Renal pelvis (tissue), 12 donors: ENCODE results near the gene TMEM176B. TPM values are rescaled to one million over a fixed set of nuclear protein-coding genes. Genes with fewer than 3 reads are reported as not detected.

ENCODE experiments used
- DNase-seq: peaks from one replicate; pipeline ENCODE4 v3.0.0-alpha.2; 2013
- long read RNA-seq, 16 experiments: transcript quantifications; one replicate each; lab custom pipeline, GENCODE V29; 2026
- polyA plus RNA-seq, 3 donors: library from polyadenylated mRNA; unstranded; fragments of 120-200 nt; gene quantifications; one replicate each; pipeline ENCODE4 v1.2.1, GENCODE V29; 2013; ENCODE audit not compliant: insufficient read length in 3 of 3

Gene TMEM176B
- polyA plus RNA-seq = 100 to 1,000 TPM in 1 of 3 donors, 10 to 100 TPM in 2; 90.2 to 112 (median 92.4) TPM
- long read RNA-seq, donor 1, transcript TMEM176B-202 (6 exons, 1,206 nt) = minor isoform, 9 of 256 reads
- long read RNA-seq, donor 1, transcript TMEM176B-201 (7 exons, 1,129 nt) = major isoform, 28 of 256 reads
- long read RNA-seq, donor 1, partial matches to known transcripts = 218 of 256 reads
- long read RNA-seq, donor 1, other reads (novel, unspliced or antisense) = 0 of 256 reads
- long read RNA-seq, donor 2, transcript TMEM176B-202 (6 exons, 1,206 nt) = minor isoform, 13 of 405 reads
- long read RNA-seq, donor 2, transcript TMEM176B-204 (7 exons, 1,430 nt) = minor isoform, 6 of 405 reads
- long read RNA-seq, donor 2, transcript TMEM176B-201 (7 exons, 1,129 nt) = major isoform, 54 of 405 reads
- long read RNA-seq, donor 2, partial matches to known transcripts = 327 of 405 reads
- long read RNA-seq, donor 2, other reads (novel, unspliced or antisense) = 5 of 405 reads
- long read RNA-seq, donor 3, transcript TMEM176B-202 (6 exons, 1,206 nt) = minor isoform, 6 of 222 reads
- long read RNA-seq, donor 3, transcript TMEM176B-201 (7 exons, 1,129 nt) = major isoform, 27 of 222 reads
- long read RNA-seq, donor 3, partial matches to known transcripts = 160 of 222 reads
- long read RNA-seq, donor 3, other reads (novel, unspliced or antisense) = 29 of 222 reads
- long read RNA-seq, donor 4, transcript TMEM176B-201 (7 exons, 1,129 nt) = major isoform, 63 of 573 reads
- long read RNA-seq, donor 4, transcript TMEM176B-202 (6 exons, 1,206 nt) = minor isoform, 14 of 573 reads
- long read RNA-seq, donor 4, partial matches to known transcripts = 487 of 573 reads
- long read RNA-seq, donor 4, other reads (novel, unspliced or antisense) = 6 of 573 reads
- long read RNA-seq, donor 5, transcript TMEM176B-201 (7 exons, 1,129 nt) = major isoform, 13 of 194 reads
- long read RNA-seq, donor 5, partial matches to known transcripts = 179 of 194 reads
- long read RNA-seq, donor 5, other reads (novel, unspliced or antisense) = 0 of 194 reads
- long read RNA-seq, donor 6, transcript TMEM176B-201 (7 exons, 1,129 nt) = major isoform, 44 of 365 reads
- long read RNA-seq, donor 6, transcript TMEM176B-202 (6 exons, 1,206 nt) = minor isoform, 11 of 365 reads
- long read RNA-seq, donor 6, partial matches to known transcripts = 293 of 365 reads
- long read RNA-seq, donor 6, other reads (novel, unspliced or antisense) = 12 of 365 reads
- long read RNA-seq, donor 7, transcript TMEM176B-201 (7 exons, 1,129 nt) = major isoform, 48 of 425 reads
- long read RNA-seq, donor 7, transcript TMEM176B-204 (7 exons, 1,430 nt) = minor isoform, 6 of 425 reads
- long read RNA-seq, donor 7, partial matches to known transcripts = 369 of 425 reads
- long read RNA-seq, donor 7, other reads (novel, unspliced or antisense) = 0 of 425 reads
- long read RNA-seq, donor 8, transcript TMEM176B-201 (7 exons, 1,129 nt) = major isoform, 7 of 9 reads
- long read RNA-seq, donor 8, partial matches to known transcripts = 0 of 9 reads
- long read RNA-seq, donor 8, other reads (novel, unspliced or antisense) = 0 of 9 reads
- long read RNA-seq, donor 9, transcript TMEM176B-202 (6 exons, 1,206 nt) = minor isoform, 13 of 460 reads
- long read RNA-seq, donor 9, transcript TMEM176B-201 (7 exons, 1,129 nt) = major isoform, 54 of 460 reads
- long read RNA-seq, donor 9, partial matches to known transcripts = 389 of 460 reads
- long read RNA-seq, donor 9, other reads (novel, unspliced or antisense) = 0 of 460 reads
- long read RNA-seq, donor 10, transcript TMEM176B-202 (6 exons, 1,206 nt) = minor isoform, 6 of 361 reads
- long read RNA-seq, donor 10, transcript TMEM176B-201 (7 exons, 1,129 nt) = major isoform, 33 of 361 reads
- long read RNA-seq, donor 10, partial matches to known transcripts = 318 of 361 reads
- long read RNA-seq, donor 10, other reads (novel, unspliced or antisense) = 0 of 361 reads
- long read RNA-seq, donor 11, transcript TMEM176B-201 (7 exons, 1,129 nt) = major isoform, 22 of 232 reads
- long read RNA-seq, donor 11, transcript TMEM176B-202 (6 exons, 1,206 nt) = minor isoform, 8 of 232 reads
- long read RNA-seq, donor 11, partial matches to known transcripts = 196 of 232 reads
- long read RNA-seq, donor 11, other reads (novel, unspliced or antisense) = 5 of 232 reads
- long read RNA-seq, donor 12, transcript TMEM176B-201 (7 exons, 1,129 nt) = major isoform, 63 of 500 reads
- long read RNA-seq, donor 12, transcript TMEM176B-202 (6 exons, 1,206 nt) = minor isoform, 13 of 500 reads
- long read RNA-seq, donor 12, partial matches to known transcripts = 396 of 500 reads
- long read RNA-seq, donor 12, other reads (novel, unspliced or antisense) = 26 of 500 reads
- long read RNA-seq, donor 13, transcript TMEM176B-201 (7 exons, 1,129 nt) = major isoform, 18 of 214 reads
- long read RNA-seq, donor 13, transcript TMEM176B-202 (6 exons, 1,206 nt) = minor isoform, 6 of 214 reads
- long read RNA-seq, donor 13, partial matches to known transcripts = 166 of 214 reads
- long read RNA-seq, donor 13, other reads (novel, unspliced or antisense) = 23 of 214 reads
- long read RNA-seq, donor 14, transcript TMEM176B-202 (6 exons, 1,206 nt) = minor isoform, 10 of 456 reads
- long read RNA-seq, donor 14, transcript TMEM176B-201 (7 exons, 1,129 nt) = major isoform, 49 of 456 reads
- long read RNA-seq, donor 14, partial matches to known transcripts = 391 of 456 reads
- long read RNA-seq, donor 14, other reads (novel, unspliced or antisense) = 5 of 456 reads
- long read RNA-seq, donor 15, transcript TMEM176B-202 (6 exons, 1,206 nt) = minor isoform, 17 of 805 reads
- long read RNA-seq, donor 15, transcript TMEM176B-201 (7 exons, 1,129 nt) = major isoform, 82 of 805 reads
- long read RNA-seq, donor 15, partial matches to known transcripts = 700 of 805 reads
- long read RNA-seq, donor 15, other reads (novel, unspliced or antisense) = 0 of 805 reads
- long read RNA-seq, donor 16, transcript TMEM176B-201 (7 exons, 1,129 nt) = major isoform, 42 of 442 reads
- long read RNA-seq, donor 16, transcript TMEM176B-202 (6 exons, 1,206 nt) = minor isoform, 6 of 442 reads
- long read RNA-seq, donor 16, partial matches to known transcripts = 383 of 442 reads
- long read RNA-seq, donor 16, other reads (novel, unspliced or antisense) = 11 of 442 reads

DNA sequence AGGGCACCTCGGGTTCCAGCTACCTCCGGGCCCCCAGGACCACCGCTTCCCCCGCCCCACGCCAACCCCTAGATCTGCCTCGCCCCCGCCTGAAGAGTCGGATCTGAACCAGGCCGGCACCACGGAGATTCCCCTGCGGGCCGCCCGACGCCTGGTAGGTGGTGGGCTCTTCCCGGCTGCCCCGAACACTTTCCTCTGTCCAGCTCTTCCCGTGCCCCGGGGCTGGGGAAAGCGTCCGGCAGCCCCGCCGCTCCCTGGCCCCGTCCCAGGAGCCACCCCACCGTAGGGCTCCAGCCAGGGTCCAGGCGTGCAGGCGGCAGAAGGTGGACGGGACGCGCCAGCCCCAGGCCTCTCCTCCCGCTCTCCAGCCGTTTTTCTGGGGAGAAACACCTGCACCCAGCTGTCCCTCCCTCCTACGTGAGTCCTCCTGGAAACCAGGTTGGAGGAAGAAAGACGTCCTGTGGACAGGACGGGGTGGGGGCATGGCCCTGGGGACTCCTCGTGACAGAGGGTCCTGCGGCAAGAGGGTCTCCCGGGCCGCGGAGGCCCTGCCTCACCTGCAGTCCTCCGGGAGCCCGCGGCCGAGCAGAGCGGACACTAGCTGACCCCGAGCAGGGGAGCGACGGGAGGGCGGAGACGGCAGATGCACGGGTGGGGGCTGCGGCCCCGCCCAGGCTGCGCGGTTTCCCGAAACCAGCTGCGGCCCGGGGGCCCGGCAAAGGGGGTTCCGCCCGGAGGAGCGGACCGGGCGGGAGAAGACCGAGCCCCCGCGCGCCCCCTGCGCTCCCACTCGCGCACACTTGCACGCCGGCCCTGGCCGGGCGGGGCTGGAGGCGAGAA is at the start of gene TMEM176B:
Gene TMEM176B, minus strand, starts transcription at position 624 of the 840 bp plus-strand sequence. CDS start 3,795 bp downstream, outside the sequence.
- no peak for DNase-seq

DNA sequence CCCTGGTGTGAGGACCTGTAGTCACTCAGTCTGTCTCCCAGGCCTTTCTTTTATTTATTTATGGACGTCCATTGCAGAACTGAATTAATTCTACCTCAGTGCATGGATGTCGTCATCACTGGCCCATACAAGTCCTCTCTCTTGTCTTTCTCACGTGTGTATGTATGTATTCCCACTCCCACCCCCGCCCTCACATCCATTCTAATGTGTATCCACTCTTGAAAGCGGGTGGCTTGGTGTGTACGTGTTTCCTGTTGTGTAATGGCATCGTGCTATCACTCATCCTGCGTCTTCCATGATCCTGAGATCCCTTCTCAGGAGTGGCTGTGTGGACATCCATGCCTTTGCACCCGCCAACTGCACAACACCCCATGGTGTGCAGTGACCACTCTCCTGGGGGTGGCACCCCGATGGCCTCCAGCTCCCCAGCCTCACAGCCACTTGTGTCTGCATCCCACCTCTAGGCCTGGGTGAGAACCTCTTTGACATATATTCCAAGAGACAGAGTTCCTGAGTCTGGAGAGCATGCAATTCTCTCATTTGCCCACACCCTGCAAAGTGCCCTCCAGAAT is 49.1 kb upstream of the TMEM176B start:
- DNase-seq = no peak

DNA sequence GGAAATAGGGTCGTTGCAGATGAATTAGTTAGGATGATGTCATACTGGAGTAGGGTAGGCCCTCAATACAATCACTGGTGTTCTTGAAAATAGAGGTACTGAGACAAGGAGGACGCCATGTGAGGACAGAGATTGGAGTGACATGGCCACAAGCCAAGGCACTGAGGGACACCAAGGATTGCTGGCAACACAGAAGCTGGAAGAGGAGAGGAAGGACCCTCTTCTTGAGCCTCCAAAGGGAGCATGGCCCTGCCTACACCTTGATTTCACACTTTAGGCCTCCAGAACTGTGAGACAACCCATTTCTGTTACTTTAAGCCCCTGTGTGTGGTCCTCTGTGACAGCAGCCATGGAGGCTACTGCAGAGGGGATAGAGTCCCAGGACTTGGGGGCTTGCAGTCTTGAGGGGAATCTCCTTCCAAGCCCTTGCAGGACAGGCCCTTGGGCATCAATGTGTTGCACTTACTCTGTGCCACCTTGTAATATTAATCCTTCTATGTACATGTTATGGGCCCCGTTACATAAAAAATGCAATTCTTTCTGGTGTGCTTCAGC is 48.5 kb upstream of the TMEM176B start:
- DNase-seq = no peak

DNA sequence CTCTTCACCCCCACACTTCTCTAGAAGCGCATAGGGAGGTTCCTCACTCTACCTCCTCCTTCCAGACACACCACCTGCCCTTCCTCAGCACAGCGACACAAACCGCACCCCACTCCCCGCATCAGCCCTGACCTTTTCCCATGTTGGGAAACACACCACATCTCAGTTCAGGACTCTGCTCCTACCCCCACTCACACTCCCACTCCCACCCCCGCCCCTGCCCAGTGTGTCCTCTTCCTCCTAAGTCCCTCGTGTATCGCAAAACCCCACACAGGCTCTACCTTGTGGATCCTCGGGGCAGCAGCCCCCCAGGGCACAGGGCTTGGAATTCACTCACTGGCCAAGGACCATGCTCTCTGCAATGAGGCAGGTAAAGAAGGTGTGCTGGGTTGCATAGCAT is 47.9 kb upstream of the TMEM176B start:
- DNase-seq = no peak

DNA sequence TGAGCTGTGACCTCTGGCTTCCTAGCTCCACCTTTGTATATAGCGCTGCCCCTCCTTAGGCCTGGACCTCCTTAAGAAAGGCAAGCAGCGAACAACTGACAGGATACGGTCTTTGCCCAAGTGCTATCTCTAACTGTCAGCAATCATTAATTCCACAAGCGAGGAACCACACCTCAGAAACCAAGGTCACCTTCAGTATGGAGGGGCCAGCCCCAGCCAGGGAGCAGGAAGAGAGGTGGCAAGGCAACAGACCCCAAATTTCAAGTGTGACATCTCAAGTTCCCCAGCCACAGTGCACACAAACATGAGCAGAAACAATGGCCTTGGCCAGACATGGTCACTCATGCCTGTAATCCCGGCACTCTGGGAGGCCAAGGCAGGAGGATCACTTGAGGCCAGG is 47.4 kb upstream of the TMEM176B start:
- DNase-seq = no peak

DNA sequence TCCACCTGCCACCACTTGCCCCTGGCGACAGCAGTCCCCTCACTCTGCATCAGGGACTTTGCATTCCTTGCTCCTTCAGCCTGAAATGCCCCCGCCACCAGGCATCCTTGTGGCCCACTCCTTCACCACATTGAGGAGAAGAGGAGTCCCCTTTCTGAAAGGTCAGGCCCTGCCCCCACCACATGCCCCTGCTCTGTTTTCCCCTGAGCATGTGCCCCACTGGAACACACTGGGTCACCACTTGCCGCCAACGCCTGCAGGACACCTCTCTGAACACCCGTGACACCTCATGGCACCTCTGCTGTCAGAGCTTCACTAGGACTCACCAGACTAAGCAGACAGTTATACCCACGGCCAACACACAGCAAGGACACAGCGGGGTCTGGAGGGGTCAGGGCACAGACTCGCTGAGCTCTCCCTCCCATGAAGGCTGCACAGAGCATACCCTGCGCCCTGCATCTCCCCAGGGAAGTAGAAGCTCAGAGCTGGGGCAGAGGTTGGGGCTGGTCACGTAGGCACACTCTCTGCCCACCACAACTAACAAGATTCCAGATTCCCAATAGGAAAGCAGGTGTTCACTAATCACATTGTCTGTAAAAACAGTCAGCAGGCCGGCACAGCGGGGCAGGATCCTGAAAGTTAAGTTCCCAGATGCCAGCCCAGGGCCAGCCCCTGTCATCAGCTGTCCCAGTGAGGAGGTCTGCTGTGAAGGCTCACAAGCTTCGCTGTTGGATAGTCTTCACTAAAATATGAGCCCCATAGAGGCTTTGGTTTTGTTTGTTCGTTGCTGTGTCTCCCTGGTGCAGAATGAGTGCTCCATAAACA is 46.3 kb upstream of the TMEM176B start:
- DNase-seq = no peak

DNA sequence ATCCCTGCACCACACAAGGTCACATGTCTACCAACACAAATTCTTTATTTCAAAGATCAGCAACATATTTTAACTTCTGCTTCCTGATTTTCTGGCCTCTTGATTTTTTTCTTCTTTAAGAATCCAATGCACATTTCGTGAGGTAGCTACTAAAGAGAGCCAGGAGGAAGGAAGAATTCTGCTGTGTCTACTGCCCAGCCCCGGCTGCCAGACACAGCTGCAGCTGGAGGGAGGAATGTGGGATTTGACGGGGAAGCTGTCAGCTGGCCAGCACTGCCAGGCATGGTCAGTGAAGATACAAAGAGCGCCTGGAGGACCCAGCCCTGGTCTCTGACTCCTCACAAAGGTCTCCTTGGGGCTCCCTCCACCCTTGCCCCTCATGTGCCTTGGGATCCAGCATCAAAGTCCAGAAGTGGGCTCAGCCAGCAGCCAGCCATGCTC is 45.3 kb upstream of the TMEM176B start:
- DNase-seq = no peak

DNA sequence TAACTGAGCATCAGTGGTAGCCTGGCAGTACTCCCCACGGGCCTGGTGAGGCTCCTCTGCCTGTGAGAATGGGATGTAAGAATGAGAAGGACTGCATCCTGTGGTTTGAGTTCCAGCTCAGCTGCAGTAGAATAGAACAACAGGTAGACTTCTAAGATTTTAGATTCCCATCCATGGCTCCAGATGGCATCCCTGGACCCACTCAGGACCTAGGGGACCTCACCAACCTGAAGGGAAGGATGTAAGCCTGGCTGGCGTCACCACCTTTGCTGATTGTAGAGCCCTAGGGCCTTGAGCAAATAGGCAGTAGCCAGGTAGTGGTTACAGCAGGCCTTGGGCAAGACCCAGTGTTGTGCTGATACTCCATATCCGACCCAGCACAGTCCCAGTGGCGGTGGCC is 42.6 kb upstream of the TMEM176B start:
- DNase-seq = no peak

DNA sequence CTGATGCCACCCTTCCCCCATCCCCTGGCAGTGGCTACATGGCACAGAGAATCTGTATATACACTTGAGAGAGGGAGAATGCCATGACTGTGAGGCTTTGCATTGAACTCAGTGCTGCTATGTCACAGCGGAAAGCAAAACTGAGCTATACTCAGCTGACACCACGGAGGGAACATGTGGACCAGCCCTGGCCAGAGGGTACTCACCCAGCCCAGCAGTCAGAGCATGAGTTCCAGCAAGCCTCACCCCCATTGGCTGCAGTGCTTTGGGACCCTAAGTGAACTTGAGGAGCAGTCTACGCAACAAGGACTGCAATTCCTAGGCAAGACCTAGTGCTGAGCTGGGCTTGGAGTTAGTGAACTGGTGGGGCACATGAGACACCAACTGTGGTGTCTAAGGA is 41.9 kb upstream of the TMEM176B start:
- no peak for DNase-seq

DNA sequence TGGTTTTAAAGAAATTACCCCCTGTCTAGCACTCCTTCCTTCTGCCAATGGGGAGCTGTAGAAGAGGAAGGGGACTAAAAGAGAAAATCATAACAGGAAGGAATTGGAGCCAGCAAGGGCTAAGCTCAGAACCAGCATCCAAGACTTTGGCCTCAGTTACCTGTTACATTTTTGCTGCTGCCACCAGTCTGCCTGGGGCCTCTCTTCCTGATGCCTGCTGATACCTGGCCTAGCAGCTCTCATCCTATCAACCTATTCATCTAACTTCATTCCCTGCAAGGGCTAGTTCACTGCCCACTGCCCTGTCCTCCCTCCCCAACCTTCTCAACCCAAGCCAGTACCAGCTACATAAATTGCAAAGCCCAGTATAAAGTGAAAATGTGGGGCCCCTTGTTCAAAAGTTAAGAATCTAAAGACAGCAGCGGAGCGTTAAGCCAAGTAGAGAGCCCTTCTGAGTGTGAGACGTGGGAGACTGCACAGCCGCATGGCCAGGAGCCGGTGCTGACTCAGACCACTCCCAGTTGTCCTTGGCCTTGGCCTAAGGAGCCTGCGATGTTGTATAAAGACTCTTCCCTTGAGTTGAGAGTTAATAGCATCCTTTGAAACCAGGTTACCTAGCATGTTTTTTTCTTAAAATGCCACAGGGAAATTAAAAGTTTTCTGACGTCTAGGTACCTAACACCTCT is 38.9 kb upstream of the TMEM176B start:
- no peak for DNase-seq

DNA sequence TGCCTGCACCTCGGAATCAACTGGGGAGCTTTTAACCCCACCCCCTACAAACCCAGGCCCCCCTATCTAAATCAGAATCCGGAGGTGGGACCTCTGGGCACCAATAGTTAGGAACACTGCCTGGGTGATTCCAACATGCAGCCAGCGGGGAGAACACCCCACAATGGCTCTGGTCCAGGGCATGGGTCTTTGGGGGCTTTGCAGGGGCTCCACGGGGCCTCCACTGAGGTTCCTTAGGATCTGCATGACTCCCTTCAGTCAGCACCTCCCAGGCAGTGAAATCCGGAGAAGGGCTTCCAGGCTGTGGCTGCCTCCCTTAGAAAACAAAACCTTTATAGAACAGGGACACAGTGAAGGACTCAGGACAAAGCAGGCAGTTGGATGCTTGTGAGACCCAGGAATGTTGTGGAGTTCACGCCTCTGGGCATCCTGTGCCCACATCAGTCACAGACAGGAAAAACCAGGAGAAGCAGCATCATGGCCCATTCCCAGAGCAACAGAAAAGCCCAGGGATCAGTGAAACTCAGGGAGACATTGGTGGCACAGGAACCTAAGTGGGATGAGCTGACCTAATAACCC is 35.6 kb upstream of the TMEM176B start:
- no peak for DNase-seq

DNA sequence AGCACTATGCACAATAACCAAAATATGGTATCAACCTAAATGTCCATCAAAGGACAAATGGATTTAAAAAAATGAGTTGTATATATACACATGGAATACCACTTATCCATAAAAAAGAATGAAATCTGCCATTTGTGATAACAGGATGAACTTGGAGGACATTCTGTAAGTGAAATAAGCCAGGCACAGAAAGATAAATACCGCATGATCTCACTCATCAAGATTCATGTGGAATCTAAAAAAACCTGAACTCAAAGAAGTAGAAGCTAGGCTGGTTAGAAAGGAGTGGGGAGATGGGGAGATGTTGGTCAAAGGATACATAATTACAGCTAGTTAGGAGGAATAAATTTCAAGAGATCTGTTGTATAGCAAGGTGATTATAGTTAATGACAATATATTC is 34.9 kb upstream of the TMEM176B start:
- no peak for DNase-seq

DNA sequence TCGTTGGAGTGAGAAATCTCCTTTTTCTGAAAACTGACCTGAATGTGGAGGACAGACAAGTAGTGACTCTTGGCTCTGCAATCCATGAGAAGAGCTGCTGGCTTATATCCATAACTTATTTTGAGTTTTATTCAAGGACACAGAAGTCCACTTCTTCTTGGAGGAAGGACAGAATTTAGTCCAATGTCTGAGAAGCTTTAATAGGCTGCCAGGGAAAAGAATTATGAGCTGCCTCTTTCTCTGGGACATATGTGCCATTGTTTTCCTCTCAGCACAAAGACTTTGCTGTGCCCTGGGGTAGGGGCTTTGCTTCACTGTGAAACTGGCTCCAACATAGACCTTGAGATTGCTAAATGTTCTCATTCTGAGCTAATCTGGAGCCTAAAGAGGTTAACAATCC is 31.7 kb upstream of the TMEM176B start:
- DNase-seq = no peak

DNA sequence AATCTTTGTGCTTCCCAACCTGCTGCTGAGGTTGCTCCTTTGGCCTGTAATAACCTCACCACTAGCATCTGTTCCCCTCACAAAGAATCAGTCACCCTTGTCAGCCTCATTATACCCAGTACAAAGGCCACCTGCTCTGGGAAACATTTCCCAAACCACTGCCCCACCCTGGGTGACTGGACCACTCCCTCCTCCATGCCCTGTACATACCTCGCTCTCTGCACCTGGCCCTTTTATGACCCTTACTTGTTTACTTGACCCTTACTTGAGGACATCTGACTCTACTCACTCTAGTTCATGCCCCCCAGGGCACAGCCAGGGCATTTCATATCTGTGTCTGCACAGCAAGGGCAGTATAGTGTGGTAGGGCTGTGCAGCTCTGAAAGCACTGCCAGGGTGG is 30.8 kb upstream of the TMEM176B start:
- no peak for DNase-seq
